HG02623 (cell line): Measurements from ENCODE around the gene SIM2.

Source experiments
- ATAC-seq: cut with Tn5 transposase; IDR thresholded peaks from one replicate; pipeline ENCODE4 v1.9.1; 2021; ENCODE audit warnings: moderate library complexity; ENCODE audit not compliant: unreplicated experiment

SIM2 gene

DNA sequence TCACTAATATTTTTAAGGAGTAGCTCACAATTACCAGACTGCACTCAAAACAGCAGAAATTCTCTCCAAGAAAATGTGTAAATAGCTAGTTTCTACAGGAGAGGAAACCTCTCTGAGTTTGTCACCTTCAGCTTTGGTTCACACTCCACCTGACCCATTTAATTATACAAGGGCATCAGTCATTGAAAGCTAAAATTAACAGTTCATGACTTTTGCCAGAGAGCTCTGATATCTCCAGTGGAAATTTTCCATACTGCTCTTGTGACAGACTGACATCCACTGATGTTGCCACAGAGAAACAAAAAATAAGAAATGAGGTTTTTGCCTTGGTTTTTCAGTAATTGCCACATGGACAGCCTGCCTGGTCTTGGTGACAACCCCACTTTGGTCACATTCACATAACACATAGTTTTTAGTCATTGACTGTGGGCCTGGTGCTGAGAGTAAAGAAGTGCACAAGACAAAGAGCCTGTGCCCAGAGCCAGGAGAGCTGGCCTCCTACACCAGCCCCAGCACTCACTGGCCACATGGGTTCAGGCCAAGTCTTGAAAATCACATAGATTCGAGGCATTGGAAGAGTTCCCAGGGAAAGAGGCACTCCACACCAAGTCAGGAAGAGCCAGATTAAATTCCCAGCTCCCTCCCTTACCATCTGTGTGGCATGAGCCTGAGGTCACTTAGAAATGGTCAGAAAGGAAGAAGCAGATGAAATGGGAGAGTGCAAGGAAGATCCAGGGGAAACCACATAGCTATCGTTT is 13.8 kb upstream of the SIM2 start:
- no peak for ATAC-seq

- no peak for ATAC-seq
These were observed 12.0 kb upstream of the SIM2 start for GRCh38 chr21:36686955-36687354.

DNA sequence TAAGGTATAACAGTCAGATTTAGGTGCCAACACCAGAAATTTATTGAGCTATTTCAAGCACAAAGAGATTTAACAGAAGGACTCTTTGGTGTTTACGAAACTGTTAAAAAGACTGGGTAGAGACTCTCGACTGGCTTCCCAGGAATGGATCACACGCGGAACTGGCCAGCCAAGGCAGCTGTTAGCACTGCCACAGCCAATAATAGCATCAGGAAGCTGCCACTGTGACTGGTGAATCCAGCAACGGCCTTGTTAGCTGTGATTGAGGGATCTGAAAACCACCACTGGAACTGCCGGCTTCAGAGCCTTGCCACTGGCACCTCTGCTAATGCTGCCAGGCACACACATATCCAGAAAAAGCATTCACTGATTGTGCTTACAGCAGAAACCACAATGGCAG is 10.6 kb upstream of the SIM2 start:
- ATAC-seq = no peak

DNA sequence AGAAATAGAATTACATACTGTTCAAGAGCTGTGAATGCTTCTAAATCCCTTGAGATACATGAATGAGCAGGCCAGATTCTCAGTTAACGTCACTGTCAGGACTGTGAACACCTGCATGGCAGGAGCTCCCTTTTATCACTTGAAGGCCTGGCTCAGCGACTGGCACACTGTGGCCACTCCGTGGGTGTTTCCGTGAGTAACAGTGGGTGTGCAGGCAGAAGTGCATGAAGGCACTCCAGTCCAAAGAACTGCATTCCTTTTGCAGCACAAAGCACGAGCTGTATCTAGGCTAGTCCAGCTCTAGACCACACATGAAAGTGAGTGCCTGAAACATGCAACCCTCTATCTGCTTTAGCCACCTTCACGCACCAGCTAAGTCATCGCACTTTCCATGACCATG is 9.6 kb upstream of the SIM2 start:
- ATAC-seq = no peak

DNA sequence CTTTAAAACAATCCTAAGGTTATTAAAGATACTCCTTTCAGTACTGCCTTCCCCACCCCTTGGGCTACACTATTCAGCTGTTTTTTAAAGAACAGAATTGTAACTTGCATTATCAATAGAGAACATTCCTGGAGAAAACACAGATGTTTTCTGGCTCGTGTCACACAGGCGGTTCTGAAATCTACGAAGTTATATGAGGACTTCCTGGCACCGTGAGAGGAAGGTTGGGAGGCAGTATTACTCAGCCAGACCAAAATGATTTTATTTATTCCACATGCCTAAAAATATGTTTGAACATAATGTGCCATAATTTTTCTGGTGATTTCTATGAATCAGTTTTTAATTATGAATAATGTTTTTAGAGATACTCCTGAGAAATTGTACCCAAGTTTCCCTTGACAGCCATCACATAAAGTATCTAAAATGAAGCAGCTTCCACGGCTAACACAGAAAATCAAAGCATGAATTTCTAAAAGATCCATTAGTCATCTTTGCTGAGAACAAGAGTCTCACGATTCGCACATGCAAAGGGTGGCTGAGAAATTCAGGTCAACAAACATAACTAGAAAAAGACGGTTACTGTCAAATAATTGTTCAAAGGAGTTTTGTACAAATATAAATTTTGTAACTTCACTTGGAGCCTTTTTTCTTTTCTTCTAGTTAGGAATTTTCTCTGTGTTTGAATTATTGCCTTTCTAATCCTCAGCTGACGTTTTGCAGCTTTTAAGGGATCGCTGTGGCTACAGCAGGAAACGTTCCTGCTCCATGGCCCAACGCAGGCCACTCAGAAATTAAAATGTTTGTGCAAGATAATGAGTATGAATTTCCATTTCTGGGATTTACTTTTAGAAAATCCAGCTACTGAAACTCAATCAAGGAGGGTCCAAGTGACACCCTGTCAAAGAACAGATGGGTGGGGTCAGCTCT is 8.0 kb upstream of the SIM2 start:
- ATAC-seq = no peak

DNA sequence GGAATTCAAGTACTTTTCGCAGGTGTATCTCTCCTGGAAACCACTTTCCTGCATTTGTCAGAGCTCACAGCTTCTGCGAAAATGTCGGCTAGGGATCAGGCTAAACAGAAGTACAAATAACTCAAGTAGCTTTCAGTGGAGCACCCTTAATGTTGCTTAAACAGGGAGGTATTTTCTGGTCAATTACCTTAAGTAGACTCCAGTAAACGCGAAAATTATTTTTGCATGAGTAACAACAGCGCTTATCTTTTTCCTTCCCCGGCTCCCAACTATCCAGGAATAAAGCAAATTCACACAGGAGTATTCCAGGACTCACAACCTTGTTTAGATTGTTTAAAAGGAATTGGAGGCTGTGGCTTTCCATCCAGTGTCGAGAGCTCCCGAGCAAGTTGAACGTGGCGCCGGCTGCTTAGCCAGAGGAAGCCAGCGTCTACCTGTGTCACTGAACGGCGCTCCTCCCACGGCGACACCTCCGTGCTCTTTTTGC is 7.3 kb upstream of the SIM2 start:
- no peak for ATAC-seq

GRCh38 chr21:36692114-36692834 is 6.6 kb upstream of the SIM2 start:
- no peak for ATAC-seq

- no peak for ATAC-seq
These were observed 6.0 kb upstream of the SIM2 start for GRCh38 chr21:36692835-36693488.

DNA sequence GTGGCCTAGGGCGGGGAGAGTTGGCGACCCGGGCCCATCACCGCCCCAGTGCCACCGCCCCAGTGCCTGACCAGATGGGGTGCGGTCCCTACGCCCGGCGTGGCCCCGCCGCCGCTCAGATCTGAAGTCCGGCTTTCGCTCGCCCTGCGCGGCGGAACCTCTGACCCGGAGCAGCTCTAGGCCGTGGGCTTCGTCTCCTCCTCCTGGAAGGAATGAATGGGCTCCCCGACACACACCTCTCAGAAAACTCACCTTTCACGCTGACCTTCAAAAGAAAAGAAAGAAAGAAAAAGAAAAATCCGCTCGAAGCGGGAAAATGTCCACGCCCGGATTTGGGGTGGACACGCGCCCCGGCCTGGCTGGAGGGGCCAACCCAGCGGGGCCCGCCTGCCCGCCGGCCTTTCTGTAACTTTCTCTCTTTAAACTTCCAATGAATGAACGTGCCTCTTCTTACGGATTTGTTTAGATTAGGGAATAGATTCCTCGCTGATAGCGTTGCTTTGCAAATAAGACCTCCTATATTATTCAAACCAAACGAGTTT is 5.4 kb upstream of the SIM2 start:
- no peak for ATAC-seq

- ATAC-seq = no peak
These were observed 4.8 kb upstream of the SIM2 start for GRCh38 chr21:36694031-36694515.

- ATAC-seq = no peak
These were observed 4.2 kb upstream of the SIM2 start for GRCh38 chr21:36694593-36695282.

- no peak for ATAC-seq
These were observed 3.7 kb upstream of the SIM2 start for GRCh38 chr21:36695283-36695634.

GRCh38 chr21:36695671-36696389 is 3.1 kb upstream of the SIM2 start:
- no peak for ATAC-seq

DNA sequence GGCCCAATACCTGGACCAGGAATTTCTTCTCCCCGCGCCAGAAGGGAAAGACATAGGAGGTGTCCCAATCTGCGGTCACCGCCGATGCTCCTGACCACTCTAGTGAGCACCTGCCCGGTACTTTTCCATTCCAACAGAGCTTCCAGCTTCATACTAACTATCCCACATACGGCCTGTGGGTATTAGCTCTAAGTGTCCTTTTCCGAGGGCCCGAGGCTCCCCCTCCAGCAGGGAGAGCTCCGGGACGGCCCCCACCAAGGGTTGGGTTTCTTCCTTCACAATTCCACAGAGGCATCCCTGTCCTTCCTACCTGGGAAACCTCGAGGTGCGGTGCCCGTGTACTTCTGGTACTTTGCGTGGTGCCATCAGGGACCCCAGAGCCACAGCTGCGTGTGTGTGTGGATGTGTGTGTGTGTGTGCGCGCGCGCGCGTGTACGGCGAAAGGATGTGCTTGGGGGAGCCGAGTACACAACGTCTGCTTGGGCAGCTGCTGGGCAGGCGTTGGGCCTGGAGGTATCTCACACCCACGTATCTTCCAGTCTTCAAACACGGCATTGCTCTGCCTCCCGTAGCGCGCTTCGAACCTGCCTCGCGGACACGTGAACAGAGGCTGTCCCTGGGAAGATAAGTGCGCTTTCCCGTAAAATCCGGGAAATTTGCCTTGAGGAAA is 2.4 kb upstream of the SIM2 start:
- ATAC-seq = no peak

DNA sequence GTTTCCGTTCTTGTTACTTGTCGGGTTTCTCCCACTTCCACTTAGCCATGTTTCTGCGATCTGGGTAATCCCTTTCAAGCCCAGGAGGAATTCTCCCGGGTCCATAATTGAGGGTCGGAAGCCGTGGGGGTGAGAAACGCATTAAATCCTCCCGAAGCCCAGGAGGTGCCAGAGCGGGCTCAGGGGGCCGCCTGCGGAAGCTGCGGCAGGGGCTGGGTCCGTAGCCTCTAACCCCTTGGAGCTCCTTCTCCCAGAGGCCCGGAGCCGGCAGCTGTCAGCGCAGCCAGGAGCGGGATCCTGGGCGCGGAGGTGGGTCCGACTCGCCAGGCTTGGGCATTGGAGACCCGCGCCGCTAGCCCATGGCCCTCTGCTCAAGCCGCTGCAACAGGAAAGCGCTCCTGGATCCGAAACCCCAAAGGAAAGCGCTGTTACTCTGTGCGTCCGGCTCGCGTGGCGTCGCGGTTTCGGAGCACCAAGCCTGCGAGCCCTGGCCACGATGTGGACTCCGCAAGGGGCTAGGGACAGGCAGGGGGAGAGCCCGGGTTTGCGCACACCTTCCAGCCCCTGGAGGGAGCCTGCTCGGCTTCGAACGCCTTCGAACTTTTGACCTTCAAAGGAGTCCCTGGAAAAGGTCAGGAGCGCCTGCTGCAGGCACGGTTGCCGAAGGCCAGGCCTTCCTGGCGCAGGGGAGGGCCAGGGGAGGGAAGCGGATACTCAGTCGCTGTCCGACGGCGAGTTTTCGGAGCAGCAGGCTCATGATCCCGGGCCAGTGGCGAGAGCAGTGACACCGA is 1.7 kb upstream of the SIM2 start:
- no peak for ATAC-seq

GRCh38 chr21:36697851-36698384 is 997 bp upstream of the SIM2 start:
- no peak for ATAC-seq

- ATAC-seq = no peak
These were observed 432 bp upstream of the SIM2 start for GRCh38 chr21:36698385-36698980.
